Glutamatergic neuron (in vitro differentiated cells): ENCODE data around the gene FADS2. TPM values are rescaled to one million over a fixed set of nuclear protein-coding genes. Genes with fewer than 3 reads are reported as not detected.

Experiments used
- DNase-seq: peaks from one replicate; pipeline ENCODE4 v3.0.0; 2022
- H3K27ac Mint-ChIP-seq: one replicate; pipeline ENCODE4 v1.8.0; 2020; ENCODE audit warnings: mild to moderate bottlenecking, mixed read lengths, inconsistent platforms; ENCODE audit not compliant: unreplicated experiment
- H3K27me3 Mint-ChIP-seq: one replicate; pipeline ENCODE4 v1.8.0; 2020; ENCODE audit warnings: mild to moderate bottlenecking, moderate library complexity, mixed read lengths, inconsistent platforms; ENCODE audit not compliant: unreplicated experiment
- H3K36me3 Mint-ChIP-seq: one replicate; pipeline ENCODE4 v1.8.0; 2020; ENCODE audit warnings: mild to moderate bottlenecking, mixed read lengths, inconsistent platforms; ENCODE audit not compliant: unreplicated experiment
- H3K4me1 Mint-ChIP-seq: one replicate; pipeline ENCODE4 v1.8.0; 2020; ENCODE audit warnings: mild to moderate bottlenecking, low read depth, mixed read lengths, inconsistent platforms; ENCODE audit not compliant: unreplicated experiment
- H3K4me3 Mint-ChIP-seq: one replicate; pipeline ENCODE4 v1.8.0; 2020; ENCODE audit warnings: mild to moderate bottlenecking, mixed read lengths, inconsistent platforms; ENCODE audit not compliant: unreplicated experiment
- H3K9me3 Mint-ChIP-seq: one replicate; pipeline ENCODE4 v1.8.0; 2020; ENCODE audit warnings: mild to moderate bottlenecking, moderate library complexity, mixed read lengths, inconsistent platforms; ENCODE audit not compliant: unreplicated experiment
- total RNA-seq: library from RNA; stranded (reverse); fragmentation: NEBNext Ultra II Directional; extraction: Animal tissue kit (Norgen Biotek cat#: 25700); gene quantifications from one replicate; pipeline ENCODE4 v1.2.1, GENCODE V29; 2021; ENCODE audit not compliant: unreplicated experiment
- TF ChIP-seq, protein P1 (sequence below): fragments of 200-600 bp; sonication (generic); IDR thresholded peaks from one replicate; pipeline ENCODE4 v1.5.0; 2021; ENCODE audit not compliant: partially characterized antibody, unreplicated experiment

FADS2 gene
- total RNA-seq, 1 donor from 2014 or later = 701 TPM

DNA sequence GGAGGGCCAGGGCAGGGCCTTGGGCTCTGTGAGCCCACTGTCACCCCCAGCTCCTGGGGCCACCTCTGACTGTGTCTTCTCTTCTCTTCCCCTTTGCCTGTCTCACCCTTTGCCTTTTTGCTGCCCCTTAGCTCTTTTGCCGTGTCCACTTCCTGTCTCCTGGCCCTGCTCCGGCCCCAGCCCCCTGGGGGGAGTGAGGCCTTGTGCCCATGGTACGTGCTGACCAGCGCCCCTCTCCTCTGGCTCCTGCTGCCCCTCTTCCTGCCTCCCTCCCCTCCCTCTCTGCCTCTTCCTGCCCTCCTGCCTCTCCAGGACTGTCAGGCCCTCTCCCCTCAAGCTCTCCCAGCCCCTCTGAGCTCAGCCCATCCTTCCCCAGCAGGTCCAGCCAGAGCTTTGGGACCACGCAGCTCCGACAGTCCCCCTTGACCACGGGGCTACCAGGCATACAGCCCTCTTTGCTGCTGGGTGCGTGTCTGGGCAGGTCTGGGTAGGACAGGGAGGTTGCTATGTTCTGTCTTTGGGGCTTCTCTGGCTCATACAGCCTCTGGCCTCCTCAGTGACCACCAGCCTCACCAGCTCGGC is 47.4 kb upstream of the FADS2 start:
- H3K4me3 Mint-ChIP-seq = no peak overlapping the region
- peaks cover 3% of the 10 kb centered on the region for H3K9me3 Mint-ChIP-seq
- H3K27me3 Mint-ChIP-seq = peaks cover 2% of the 10 kb centered on the region
- TF ChIP-seq, protein P1, sequence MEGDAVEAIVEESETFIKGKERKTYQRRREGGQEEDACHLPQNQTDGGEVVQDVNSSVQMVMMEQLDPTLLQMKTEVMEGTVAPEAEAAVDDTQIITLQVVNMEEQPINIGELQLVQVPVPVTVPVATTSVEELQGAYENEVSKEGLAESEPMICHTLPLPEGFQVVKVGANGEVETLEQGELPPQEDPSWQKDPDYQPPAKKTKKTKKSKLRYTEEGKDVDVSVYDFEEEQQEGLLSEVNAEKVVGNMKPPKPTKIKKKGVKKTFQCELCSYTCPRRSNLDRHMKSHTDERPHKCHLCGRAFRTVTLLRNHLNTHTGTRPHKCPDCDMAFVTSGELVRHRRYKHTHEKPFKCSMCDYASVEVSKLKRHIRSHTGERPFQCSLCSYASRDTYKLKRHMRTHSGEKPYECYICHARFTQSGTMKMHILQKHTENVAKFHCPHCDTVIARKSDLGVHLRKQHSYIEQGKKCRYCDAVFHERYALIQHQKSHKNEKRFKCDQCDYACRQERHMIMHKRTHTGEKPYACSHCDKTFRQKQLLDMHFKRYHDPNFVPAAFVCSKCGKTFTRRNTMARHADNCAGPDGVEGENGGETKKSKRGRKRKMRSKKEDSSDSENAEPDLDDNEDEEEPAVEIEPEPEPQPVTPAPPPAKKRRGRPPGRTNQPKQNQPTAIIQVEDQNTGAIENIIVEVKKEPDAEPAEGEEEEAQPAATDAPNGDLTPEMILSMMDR = no peak
- H3K36me3 Mint-ChIP-seq = peaks cover 7% of the 10 kb centered on the region
- H3K4me1 Mint-ChIP-seq = peaks cover 3% of the 10 kb centered on the region
- DNase-seq = no peak
- H3K27ac Mint-ChIP-seq = no peak overlapping the region

DNA sequence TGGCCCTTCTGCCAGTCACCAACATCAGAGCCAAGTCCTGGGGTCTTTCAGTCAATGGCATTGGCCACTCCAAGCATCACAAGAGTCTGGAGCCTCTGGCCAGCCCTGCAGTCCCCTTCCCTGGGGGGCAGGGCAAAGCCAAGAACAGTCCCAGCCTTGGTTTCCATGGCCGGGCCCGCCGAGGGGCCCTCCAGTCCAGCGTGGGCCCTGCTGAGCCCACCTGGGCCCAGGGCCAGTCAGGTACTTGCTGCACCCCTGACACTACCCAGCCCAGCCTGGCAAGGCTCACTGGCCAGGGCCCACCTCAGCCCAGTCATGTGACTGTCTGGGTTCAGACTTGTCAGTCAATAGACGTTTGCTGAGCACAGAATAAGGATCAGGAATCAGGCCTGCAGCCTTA is 46.5 kb upstream of the FADS2 start:
- Mint-ChIP-seq H3K36me3 (peaks cover 7% of the 10 kb centered on the region), H3K9me3 (peaks cover 3% of the 10 kb centered on the region), H3K27ac (no peak overlapping the region), H3K4me1 (peaks cover 3% of the 10 kb centered on the region), H3K27me3 (peaks cover 2% of the 10 kb centered on the region), H3K4me3 (no peak overlapping the region)
- TF ChIP-seq, protein P1 = no peak
- no peak for DNase-seq

DNA sequence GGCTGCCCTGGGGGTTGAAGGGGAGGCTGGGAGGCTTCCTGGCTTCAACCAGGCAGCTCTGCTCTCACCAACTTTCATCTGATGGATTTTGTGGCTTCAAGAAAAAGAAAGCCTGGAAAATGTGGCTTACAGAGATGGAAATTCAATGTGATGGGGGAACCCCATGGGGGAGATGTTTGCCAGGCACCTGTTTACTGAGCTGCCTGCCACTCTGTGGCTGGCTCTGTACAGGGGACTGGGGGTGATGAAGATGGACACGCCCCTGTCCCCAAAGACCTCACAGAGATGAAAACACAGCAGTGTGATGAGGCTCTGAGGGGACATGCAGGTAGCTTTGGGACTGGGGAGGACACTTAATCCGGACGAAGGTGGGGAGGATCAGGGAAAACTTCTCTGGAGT is 45.8 kb upstream of the FADS2 start:
- no peak overlapping the region for H3K4me3 Mint-ChIP-seq
- peaks cover 3% of the 10 kb centered on the region for H3K9me3 Mint-ChIP-seq
- peaks cover 3% of the 10 kb centered on the region for H3K4me1 Mint-ChIP-seq
- DNase-seq = no peak
- H3K27me3 Mint-ChIP-seq = peaks cover 2% of the 10 kb centered on the region
- peaks cover 7% of the 10 kb centered on the region for H3K36me3 Mint-ChIP-seq
- no peak overlapping the region for H3K27ac Mint-ChIP-seq
- TF ChIP-seq, protein P1 = no peak

DNA sequence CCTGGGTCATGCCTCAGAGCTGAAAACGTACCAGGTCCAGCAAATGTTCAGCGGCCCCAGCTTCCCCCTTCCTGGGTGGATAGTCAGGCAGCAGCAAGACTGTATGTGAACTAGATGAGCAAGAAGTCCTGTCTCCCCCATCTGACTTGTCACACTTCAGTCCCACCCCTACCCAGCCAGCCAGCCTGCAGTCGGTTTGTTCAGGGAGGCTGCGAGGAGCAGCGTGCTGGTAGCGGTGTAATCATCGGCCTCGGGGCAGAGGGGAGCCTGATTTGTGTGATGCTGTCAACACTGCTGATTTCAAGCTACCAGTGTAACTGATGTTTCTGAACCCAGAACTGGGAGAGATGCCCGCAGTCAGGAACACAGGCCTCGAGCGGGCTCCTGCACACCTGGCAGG is 45.3 kb upstream of the FADS2 start:
- H3K27me3 Mint-ChIP-seq = peaks cover 1% of the 10 kb centered on the region
- H3K27ac Mint-ChIP-seq = no peak overlapping the region
- H3K4me3 Mint-ChIP-seq = no peak overlapping the region
- TF ChIP-seq, protein P1 = no peak
- H3K9me3 Mint-ChIP-seq = peaks cover 2% of the 10 kb centered on the region
- peaks cover 7% of the 10 kb centered on the region for H3K36me3 Mint-ChIP-seq
- no peak for DNase-seq
- peaks cover 3% of the 10 kb centered on the region for H3K4me1 Mint-ChIP-seq

DNA sequence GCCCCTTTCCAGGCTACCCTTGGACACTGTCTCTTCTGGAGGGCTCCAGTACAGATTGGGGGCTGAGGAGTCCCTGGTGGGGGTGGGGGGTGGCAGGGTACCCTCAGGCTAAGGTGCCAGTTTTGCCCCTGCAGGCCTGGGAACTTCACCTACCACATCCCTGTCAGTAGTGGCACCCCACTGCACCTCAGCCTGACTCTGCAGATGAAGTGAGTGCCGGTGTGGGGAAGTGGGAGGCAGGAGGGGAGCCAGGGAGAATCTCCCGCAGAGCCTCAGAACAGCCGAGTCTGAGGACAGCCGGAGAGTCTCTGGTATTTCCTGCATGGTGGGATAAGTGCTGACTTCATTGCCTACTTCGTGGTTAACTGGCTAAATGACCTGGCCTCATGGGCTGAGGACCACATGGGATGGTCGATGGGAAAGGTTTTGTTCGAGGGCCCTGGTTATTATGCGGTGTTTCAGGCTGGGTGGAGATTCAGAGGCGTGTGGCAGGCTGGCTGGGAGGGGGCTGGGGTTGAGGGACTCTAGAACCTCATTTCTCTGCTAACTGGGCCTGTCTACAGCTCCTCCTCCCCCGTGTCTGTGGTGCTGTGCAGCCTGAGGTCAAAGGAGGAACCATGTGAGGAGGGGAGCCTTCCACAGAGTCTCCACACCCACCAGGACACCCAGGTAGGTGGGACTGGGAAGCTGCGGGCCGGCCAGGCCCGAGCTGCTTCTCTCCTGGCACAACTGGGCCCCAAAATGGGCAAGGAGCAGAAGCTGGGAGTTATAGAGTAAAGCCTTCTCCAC is 44.2 kb upstream of the FADS2 start:
- Mint-ChIP-seq H3K27ac (no peak overlapping the region), H3K4me1 (peaks cover 3% of the 10 kb centered on the region), H3K36me3 (peaks cover 7% of the 10 kb centered on the region), H3K27me3 (no peaks in the 10 kb centered on the region), H3K4me3 (no peak overlapping the region), H3K9me3 (no peaks in the 10 kb centered on the region)
- TF ChIP-seq, protein P1 = no peak
- no peak for DNase-seq
